ENCODE data around the gene C4orf46. TPM values are rescaled to one million over a fixed set of nuclear protein-coding genes. Genes with fewer than 3 reads are reported as not detected.

The C4orf46 gene
- total RNA-seq, 1 experiment from 2014 or later = 12.2 TPM

GRCh38 chr4:158636619-158637018 is 35.1 kb downstream of the C4orf46 start:
- H3K9me3 ChIP-seq (ENCODE audit: control insufficient read depth, insufficient read depth, low read depth, low read length) = no peaks in the 10 kb centered on the region
- POLR2A ChIA-PET = no interaction called here
- H3K27ac ChIP-seq (ENCODE audit: low read length) = no peak overlapping the region
- DNase-seq (ENCODE audit: low read depth, low spot score) (no peak), ATAC-seq (no peak)
- in situ Hi-C loops (cut with HindIII; ENCODE audit: low pct_unique_long_range_greater_than_20kb, low sequenced_read_pairs) = no loop called here
- H3K4me1 ChIP-seq (ENCODE audit: control insufficient read depth, insufficient read depth, low read length) = no peaks in the 10 kb centered on the region
- TF ChIP-seq POLR2AphosphoS5 (IDR thresholded peaks at IDR 0.05; ENCODE audit: low read depth, low read length) (no peak), CTCF (IDR thresholded peaks at IDR 0.05) (no peak), TCF7L2 (IDR thresholded peaks at IDR 0.05; ENCODE audit: low read depth, low read length) (no peak), SIN3A (IDR thresholded peaks at IDR 0.05; ENCODE audit: borderline replicate concordance, insufficient read depth, low read depth, low read length) (no peak), REST (IDR thresholded peaks at IDR 0.05; ENCODE audit: insufficient read depth in 1 of 2, low read depth in 2 of 2, low read length in 1 of 2) (no peak)
- intact Hi-C loops (cut with micrococcal nuclease; ENCODE audit: unreplicated experiment) = no loop called here
- H3K4me3 ChIP-seq (ENCODE audit: low read depth in 2 of 2, low read length in 2 of 2) = no peak overlapping the region
- CTCF ChIA-PET = no interaction called here
- no peaks in the 10 kb centered on the region for H3K36me3 ChIP-seq (ENCODE audit: control insufficient read depth, insufficient read depth, low read length)
- no peaks in the 10 kb centered on the region for H3K27me3 ChIP-seq (ENCODE audit: control insufficient read depth, insufficient read depth, low read length)
- BruUV-seq (replicated peaks) = no TSS peak

- intact Hi-C loops (cut with micrococcal nuclease; ENCODE audit: unreplicated experiment) = no loop called here
- Histone ChIP-seq H3K36me3 (ENCODE audit: control insufficient read depth, insufficient read depth, low read length) (no peaks in the 10 kb centered on the region), H3K9me3 (ENCODE audit: control insufficient read depth, insufficient read depth, low read depth, low read length) (no peaks in the 10 kb centered on the region), H3K4me3 (ENCODE audit: low read depth in 2 of 2, low read length in 2 of 2) (no peak overlapping the region), H3K27ac (ENCODE audit: low read length) (no peak overlapping the region), H3K4me1 (ENCODE audit: control insufficient read depth, insufficient read depth, low read length) (no peaks in the 10 kb centered on the region), H3K27me3 (ENCODE audit: control insufficient read depth, insufficient read depth, low read length) (no peaks in the 10 kb centered on the region)
- TF ChIP-seq TCF7L2 (IDR thresholded peaks at IDR 0.05; ENCODE audit: low read depth, low read length) (no peak), POLR2AphosphoS5 (IDR thresholded peaks at IDR 0.05; ENCODE audit: low read depth, low read length) (no peak), SIN3A (IDR thresholded peaks at IDR 0.05; ENCODE audit: borderline replicate concordance, insufficient read depth, low read depth, low read length) (no peak), REST (IDR thresholded peaks at IDR 0.05; ENCODE audit: insufficient read depth in 1 of 2, low read depth in 2 of 2, low read length in 1 of 2) (no peak), CTCF (IDR thresholded peaks at IDR 0.05) (no peak)
- ChIA-PET POLR2A (no interaction called here), CTCF (no interaction called here)
- ATAC-seq (no peak), DNase-seq (ENCODE audit: low read depth, low spot score) (no peak)
- in situ Hi-C loops (cut with HindIII; ENCODE audit: low pct_unique_long_range_greater_than_20kb, low sequenced_read_pairs) = no loop called here
- no TSS peak for BruUV-seq (replicated peaks)
Observed at GRCh38 chr4:158630893-158631292, 40.8 kb downstream of the C4orf46 start.

All from Panc1 (cell line).